Jurkat, Clone E6-1 (cell line): ENCODE results near the gene MBD4. TPM values are rescaled to one million over a fixed set of nuclear protein-coding genes. Genes with fewer than 3 reads are reported as not detected.
"Not testable (repeated sequence)": the region's sequence is repeated elsewhere in the genome, so short reads cannot be mapped to it uniquely, and the experiment has no call there.

Source experiments
- DNase-seq: peaks from one replicate; pipeline ENCODE4 v3.0.0-alpha.2; 2011; ENCODE audit warnings: low read depth, low spot score
- H3K4me3 ChIP-seq: 2 replicates; pipeline ENCODE4 v1.5.1; 2011; ENCODE audit warnings: mild to moderate bottlenecking, low read length, control low read depth, moderate library complexity
- polyA plus RNA-seq: library from polyadenylated mRNA; unstranded; fragments of >200 nt; gene quantifications from one replicate; pipeline ENCODE4 v1.2.1, GENCODE V29; 2012; ENCODE audit warnings: missing spikeins; ENCODE audit not compliant: insufficient read length, insufficient read depth

MBD4 gene
- polyA plus RNA-seq = 74.1 TPM

GRCh38 chr3:129439817-129440617 is at the start of gene MBD4, which contains the start of gene IFT122:
TSS of gene MBD4 (minus strand) at chr3:129439948. CDS start at chr3:129439833, 115 bp downstream.
TSS of gene IFT122 (plus strand) at chr3:129440224. CDS start at chr3:129440331, 107 bp downstream.
- peak within 1 kb of the TSS; percentile 97 for H3K4me3 ChIP-seq

GRCh38 chr3:129489258-129489657 is 49.5 kb upstream of the MBD4 start:
- not testable (repeated sequence) for H3K4me3 ChIP-seq, DNase-seq

More at GRCh38 chr3:129439817-129440617, at the start of gene MBD4, which contains the start of gene IFT122:
- DNase-seq = peak; percentile 99

GRCh38 chr3:129487868-129488335 is 48.2 kb upstream of the MBD4 start:
- not testable (repeated sequence) for DNase-seq, H3K4me3 ChIP-seq

DNA sequence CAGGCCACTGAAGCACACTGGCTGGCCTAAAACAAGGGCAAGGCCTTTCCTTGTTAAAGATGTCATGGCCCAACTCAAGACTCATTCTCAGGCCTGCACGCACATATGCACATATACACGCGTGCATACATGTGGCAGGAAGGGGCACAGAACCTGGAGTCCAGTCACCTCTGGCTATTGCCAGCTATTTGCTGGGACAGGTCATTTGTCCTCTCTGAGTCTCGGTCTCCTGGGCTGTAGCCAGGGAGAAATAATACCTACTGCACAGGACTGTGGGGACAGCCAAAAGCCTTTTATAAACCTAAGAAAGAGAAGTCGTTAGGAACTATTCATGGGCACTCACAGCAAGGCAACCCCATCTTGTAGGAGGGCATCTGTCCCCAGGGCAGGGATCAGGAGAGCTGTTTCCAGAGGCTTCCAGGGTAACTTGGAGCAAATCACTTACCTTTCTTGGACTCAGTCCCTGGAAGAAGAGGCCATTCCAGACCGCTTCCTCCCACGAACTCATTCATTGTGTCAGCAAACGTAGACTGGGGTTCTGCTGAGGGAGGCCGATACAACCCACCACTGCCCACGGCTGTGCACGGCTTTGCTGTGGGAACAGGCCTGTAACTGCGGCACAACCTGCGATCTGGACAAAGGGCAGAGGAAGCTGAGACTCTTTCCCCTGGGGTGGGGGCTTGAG is 47.6 kb upstream of the MBD4 start:
- no peak overlapping the region for H3K4me3 ChIP-seq
- no peak for DNase-seq

DNA sequence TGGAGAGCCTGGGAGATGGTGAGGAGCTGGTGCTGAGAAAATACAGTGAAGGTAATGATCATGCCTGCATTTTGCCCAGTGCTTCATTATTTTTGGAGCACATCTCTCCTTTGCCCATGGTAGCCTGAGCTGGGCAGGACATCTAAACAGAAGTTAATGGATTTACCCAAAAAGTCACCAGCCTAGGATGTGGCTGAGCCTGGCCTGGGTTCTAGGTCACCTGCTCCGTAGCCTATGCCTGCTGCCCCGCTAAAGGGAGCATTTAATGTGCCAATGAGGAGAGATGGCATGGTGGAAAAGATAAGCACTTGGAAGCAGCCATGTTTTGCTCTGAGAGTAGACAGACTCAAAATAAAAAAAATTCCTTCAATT is 46.9 kb upstream of the MBD4 start:
- DNase-seq = no peak
- H3K4me3 ChIP-seq = no peak overlapping the region

GRCh38 chr3:129485721-129486663 is 46.2 kb upstream of the MBD4 start:
- no peak overlapping the region for H3K4me3 ChIP-seq
- DNase-seq = no peak

- not testable (repeated sequence) for H3K4me3 ChIP-seq
Observed at GRCh38 chr3:129485146-129485545, 45.4 kb upstream of the MBD4 start.

GRCh38 chr3:129483870-129484269 is 44.1 kb upstream of the MBD4 start:
- DNase-seq = no peak
- H3K4me3 ChIP-seq = no peak overlapping the region

More at GRCh38 chr3:129485146-129485545, 45.4 kb upstream of the MBD4 start:
- not testable (repeated sequence) for DNase-seq

- no peak for DNase-seq
- H3K4me3 ChIP-seq = no peak overlapping the region
Observed at GRCh38 chr3:129482721-129483120, 43.0 kb upstream of the MBD4 start.

- no peak for DNase-seq
- H3K4me3 ChIP-seq = no peak overlapping the region
Observed at GRCh38 chr3:129481766-129482332, 42.1 kb upstream of the MBD4 start.

- DNase-seq, H3K4me3 ChIP-seq: not testable (repeated sequence)
Observed at GRCh38 chr3:129481225-129481765, 41.5 kb upstream of the MBD4 start.

GRCh38 chr3:129476586-129476985 is 36.8 kb upstream of the MBD4 start:
- DNase-seq = no peak
- no peak overlapping the region for H3K4me3 ChIP-seq

GRCh38 chr3:129475863-129476262 is 36.1 kb upstream of the MBD4 start:
- H3K4me3 ChIP-seq = no peak overlapping the region
- no peak for DNase-seq

- DNase-seq = no peak
- H3K4me3 ChIP-seq = no peak overlapping the region
Observed at GRCh38 chr3:129474984-129475804, 35.4 kb upstream of the MBD4 start.

DNA sequence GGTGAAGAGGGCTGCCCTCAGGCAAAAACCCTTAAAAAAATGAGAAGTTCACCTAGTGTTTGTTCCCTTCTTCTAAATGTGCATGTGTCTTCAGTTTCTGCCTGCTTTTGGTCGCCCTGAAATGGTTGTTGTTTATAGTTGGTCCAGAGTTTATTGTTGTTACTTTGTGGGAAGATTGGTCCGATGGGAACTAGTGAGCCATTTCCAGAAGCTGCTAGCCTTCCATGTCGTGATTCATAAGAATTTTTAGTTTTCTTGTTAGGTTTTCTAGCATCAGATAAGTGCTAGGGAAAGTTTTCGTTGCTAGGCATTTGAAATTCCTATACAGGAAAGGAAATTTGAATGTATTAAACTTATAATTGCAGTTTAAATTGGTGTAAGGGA is 34.0 kb upstream of the MBD4 start:
- DNase-seq = no peak
- no peak overlapping the region for H3K4me3 ChIP-seq

GRCh38 chr3:129473067-129473768 is 33.5 kb upstream of the MBD4 start:
- no peak for DNase-seq
- H3K4me3 ChIP-seq = no peak overlapping the region

- H3K4me3 ChIP-seq = no peak overlapping the region
- DNase-seq = peak; percentile 15
Observed at GRCh38 chr3:129470861-129471260, 31.1 kb upstream of the MBD4 start.
